Right lobe of liver (tissue), 4 donors: Measurements from ENCODE around the gene LRRC8D.

ENCODE experiments used
- POLR2A ChIP-seq: fragments of 450-650 bp; IDR thresholded peaks from one replicate; pipeline ENCODE4 v1.6.1; 2017; ENCODE audit warnings: antibody characterized with exemption, mild to moderate bottlenecking
- TF ChIP-seq, protein P1 (sequence below), 4 donors: fragments of 200-600 bp in 3 of 4; fragments of 450-650 bp in 1 of 4; IDR thresholded peaks; one replicate each; pipeline versions ENCODE4 v1.5.1 to v1.8.0; 2016 to 2022; ENCODE audit warnings: antibody characterized with exemption in 4 of 4, mild to moderate bottlenecking in 2 of 4
- donor health status: DM: no; HTN: no; CAD: no.
- donor health status: DM: no; HTN: no; CAD: no.
- donor health status: DM: no; HTN: yes; CAD: no.

DNA sequence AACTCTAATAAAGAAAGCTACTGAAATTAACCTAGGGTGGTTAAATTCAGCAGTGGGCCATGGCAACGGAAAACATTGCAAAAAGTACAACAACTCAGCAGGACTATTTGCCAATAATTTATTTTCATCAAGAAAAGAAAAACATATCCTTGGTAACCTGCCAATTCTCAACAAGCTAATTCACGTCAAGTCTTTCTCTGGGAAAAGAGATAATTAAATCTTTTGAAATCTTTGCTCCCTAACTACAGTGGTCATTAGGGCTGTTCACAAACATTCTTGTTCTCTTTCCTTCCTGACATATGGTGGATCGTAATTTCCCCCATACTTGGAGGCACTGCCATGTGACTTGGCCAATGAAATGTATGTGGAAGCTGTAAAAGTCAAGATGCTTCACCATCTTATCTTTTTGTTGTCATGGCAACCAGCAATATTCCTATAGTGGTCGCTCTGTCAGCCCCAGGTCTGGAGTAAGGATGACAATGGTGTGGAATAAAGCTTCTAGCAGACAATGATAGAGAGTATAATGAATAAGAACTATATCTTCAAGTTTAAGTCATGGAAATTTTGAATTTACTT is 144.4 kb downstream of the LRRC8D start:
- TF ChIP-seq, protein P1, sequence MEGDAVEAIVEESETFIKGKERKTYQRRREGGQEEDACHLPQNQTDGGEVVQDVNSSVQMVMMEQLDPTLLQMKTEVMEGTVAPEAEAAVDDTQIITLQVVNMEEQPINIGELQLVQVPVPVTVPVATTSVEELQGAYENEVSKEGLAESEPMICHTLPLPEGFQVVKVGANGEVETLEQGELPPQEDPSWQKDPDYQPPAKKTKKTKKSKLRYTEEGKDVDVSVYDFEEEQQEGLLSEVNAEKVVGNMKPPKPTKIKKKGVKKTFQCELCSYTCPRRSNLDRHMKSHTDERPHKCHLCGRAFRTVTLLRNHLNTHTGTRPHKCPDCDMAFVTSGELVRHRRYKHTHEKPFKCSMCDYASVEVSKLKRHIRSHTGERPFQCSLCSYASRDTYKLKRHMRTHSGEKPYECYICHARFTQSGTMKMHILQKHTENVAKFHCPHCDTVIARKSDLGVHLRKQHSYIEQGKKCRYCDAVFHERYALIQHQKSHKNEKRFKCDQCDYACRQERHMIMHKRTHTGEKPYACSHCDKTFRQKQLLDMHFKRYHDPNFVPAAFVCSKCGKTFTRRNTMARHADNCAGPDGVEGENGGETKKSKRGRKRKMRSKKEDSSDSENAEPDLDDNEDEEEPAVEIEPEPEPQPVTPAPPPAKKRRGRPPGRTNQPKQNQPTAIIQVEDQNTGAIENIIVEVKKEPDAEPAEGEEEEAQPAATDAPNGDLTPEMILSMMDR (IDR thresholded peaks at IDR 0.05), result no peak
- no peak for TF ChIP-seq POLR2A
